Endometrial microvascular endothelial cells (primary cell): ENCODE measurements around the gene LDLRAD3. TPM values are rescaled to one million over a fixed set of nuclear protein-coding genes. Genes with fewer than 3 reads are reported as not detected.

Experiments used
- in situ Hi-C: cut with HindIII; loops from 2 replicates; pipeline ENCODE4 v1.10.0; 2017; ENCODE audit warnings: low sequenced_read_pairs, low pct_unique_long_range_greater_than_20kb; ENCODE audit errors: inconsistent ontology term
- total RNA-seq: library from RNA; depleted of rRNA; stranded (reverse); fragments of >200 nt; gene quantifications from one replicate; pipeline ENCODE4 v1.2.3, GENCODE V29; 2015; ENCODE audit errors: inconsistent ontology term

LDLRAD3 gene
- total RNA-seq, 1 donor from 2014 or later: 17.2 TPM

DNA sequence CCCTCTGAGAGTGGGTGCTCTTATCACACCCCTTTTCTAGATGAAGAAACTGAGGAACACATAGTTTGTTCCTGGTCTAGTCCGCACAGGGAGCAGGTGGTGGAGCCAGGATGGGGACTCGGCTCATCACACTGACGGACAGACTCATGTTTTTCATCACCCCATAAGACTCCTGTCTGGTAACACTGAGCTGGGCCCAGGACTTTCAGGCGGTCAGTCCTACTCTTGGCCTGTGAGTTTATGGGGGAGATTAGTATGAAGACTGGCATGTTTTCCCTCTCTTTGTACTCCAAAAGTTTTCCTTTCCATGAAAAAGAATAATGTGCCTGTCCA, 160.8 kb downstream of the LDLRAD3 start:
- in situ Hi-C loops: no loop called here

- in situ Hi-C loops: no loop called here
Observed at GRCh38 chr11:36105743-36106581, 162.1 kb downstream of the LDLRAD3 start.

DNA sequence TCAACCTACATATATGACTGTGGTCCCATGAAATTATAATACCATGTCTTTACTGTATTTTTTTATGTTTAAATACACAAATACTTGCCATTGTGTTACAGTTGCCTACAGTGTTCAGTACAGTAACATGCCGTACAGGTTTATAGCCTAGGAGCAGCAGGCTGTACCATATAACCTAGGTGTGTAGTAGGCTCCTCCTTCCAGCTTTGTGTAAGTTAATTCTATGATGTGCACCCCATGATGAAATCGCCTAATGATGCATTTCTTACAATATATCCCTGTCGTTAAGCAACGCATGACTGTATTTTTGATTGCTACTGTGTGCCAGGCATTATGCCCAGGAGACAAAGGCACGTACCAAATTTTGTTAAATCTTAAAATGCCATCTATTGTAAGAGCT, 163.7 kb downstream of the LDLRAD3 start:
- in situ Hi-C loops: no loop called here

DNA sequence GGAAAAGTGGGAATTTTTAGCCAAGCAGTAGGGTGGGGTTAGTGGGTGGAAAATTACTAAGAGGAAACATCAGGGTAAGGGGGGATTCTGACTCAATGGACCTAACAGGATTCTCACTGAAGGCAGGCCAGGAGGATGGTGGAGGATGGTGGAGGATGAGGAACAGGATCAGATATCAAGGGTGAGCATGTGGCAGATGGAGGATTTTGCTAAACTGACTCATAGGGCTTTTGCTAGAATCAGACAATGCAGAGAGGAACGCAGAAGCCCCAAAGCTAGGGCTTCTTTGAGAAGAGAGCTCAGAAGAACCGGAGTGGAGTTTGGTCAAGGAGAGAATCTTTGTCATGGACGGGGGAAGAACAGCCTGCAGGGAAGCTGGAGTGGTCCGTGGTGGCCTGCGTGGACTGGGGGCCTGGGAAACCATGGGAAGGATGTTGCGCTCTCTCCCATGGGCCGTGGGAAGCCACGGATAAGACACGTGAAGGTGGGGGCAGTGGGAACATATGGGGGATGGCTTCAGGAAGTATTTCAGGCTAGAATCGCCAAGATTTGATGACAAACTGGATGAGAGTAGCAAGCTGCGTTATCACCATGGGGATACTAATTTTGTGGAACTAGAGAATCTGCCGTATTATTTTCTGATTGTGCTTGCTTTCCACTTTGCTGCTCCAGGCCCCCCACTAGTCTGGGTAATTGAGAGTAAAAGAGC, 165.2 kb downstream of the LDLRAD3 start:
- in situ Hi-C loops: no loop called here

DNA sequence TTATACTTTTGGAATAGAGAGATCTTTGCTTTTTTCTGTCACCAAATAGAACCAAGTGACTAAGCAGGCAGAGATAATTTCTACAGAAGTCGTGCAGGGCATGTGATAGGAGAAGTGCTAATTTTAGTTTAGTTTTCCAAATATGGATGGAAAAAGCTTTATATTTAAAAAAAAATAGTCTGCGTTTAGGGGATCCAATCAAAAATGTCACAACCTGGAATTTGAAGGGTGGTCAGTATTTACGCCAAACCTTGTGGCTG, 165.7 kb downstream of the LDLRAD3 start:
- in situ Hi-C loops: no loop called here

- in situ Hi-C loops: no loop called here
Observed at GRCh38 chr11:36109850-36110606, 166.2 kb downstream of the LDLRAD3 start.

- in situ Hi-C loops: no loop called here
Observed at GRCh38 chr11:36110668-36111410, 167.0 kb downstream of the LDLRAD3 start.

DNA sequence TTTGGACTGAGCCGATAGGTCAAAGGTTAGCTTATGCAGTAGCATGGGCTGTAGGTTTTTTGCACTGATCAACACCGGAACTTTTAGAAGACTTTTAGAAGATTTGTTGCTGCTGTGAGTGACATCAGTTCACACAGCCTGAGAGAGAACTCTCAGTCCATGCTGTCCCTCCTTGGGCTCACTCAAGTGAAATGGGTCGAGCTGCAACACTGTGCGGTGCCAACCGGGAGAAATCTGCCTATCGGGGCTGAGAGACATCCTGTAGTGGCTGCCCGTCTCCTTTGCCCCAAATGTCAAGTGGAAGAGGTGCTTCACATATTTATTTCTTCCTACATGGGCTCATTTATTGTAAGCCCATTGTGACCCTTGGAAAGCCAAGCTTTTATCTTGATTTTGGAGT, 170.2 kb downstream of the LDLRAD3 start:
- in situ Hi-C loops: no loop called here

DNA sequence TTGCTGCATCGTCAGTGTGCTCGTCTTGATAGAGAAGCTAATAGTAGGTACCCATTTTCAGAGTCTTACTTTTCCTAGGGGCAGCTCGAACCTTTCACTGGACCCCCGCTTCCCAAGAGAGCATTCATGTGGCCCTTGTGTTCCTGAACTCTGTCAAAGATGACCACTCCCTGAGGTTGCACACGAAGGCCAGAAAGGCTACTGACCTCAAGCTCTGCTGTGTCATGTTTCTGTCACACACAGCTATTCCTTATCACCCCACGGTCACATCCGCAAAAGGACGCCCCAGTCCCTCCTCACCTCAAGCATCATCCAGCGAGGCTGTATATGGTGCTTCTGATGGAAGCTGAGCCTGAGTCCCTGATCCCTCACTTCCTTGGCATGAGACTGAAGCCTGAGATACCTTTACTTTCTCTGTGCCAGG, 171.5 kb downstream of the LDLRAD3 start:
- in situ Hi-C loops: no loop called here

DNA sequence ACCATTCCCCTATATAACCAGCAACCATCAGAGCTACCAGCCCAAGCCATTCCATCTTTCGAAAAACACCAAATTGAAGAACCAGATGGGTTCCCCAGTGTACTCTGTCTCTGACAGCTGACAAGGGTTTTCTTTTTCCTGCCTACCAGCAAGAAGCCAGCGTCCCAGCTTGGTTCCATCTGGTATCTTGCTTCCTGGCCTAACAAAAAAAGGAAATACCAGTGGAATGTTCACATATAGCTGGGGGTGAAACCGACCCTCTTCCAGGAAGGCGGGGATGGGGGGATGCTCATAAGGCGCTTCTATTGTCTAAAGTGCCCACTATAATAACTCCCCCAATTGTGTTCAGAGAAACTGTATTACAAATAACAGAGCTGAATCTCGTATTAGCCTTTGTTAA, 172.3 kb downstream of the LDLRAD3 start:
- in situ Hi-C loops: no loop called here

DNA sequence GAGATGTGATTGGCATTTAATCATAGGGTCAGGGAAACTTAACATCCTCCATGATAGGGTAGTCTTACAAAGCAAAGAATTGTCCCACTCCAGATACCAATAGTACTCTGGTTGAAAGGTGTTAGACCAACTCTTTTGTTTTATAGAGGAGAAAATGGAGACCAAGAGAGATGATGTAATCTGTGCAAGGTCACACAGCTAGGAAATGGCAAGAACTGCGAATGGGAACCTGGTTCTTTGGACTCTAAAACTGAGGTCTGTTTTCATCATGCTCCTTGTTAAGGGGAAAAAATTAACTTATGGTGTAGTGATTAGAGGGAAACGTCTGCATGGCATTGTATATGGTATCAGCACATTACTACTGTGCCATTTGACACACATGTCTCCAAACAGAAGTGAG, 174.2 kb downstream of the LDLRAD3 start:
- in situ Hi-C loops: no loop called here

GRCh38 chr11:36119300-36119699, 175.4 kb downstream of the LDLRAD3 start:
- in situ Hi-C loops: no loop called here

DNA sequence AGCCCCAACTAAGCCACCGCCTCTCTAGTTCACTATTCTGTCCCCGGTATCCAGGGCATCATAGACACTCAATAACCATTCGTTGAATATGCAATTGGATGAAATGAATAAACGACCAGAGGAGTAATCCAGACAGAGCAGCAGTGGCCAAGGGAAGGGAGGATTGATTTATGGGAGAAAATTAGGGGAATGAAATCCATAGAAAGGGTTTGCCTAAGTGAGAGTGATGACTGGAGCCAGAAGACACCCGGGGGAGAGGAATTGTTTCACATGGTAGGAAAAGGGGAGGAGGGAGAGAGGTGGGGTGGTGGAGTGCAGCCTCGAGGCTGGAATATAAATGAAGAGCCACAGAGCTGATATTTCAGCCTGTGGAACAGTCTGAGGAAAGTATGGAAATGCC, 177.2 kb downstream of the LDLRAD3 start:
- in situ Hi-C loops: no loop called here

GRCh38 chr11:36122671-36123070, 178.8 kb downstream of the LDLRAD3 start:
- in situ Hi-C loops: no loop called here

- in situ Hi-C loops: no loop called here
Observed at GRCh38 chr11:36123336-36124101, 179.7 kb downstream of the LDLRAD3 start.

- in situ Hi-C loops: loop anchor here (25.0 kb wide), 1 partner anchor 514 kb away; the partner anchor contains the start of gene FJX1
Observed at GRCh38 chr11:36126678-36127077, 182.8 kb downstream of the LDLRAD3 start.

DNA sequence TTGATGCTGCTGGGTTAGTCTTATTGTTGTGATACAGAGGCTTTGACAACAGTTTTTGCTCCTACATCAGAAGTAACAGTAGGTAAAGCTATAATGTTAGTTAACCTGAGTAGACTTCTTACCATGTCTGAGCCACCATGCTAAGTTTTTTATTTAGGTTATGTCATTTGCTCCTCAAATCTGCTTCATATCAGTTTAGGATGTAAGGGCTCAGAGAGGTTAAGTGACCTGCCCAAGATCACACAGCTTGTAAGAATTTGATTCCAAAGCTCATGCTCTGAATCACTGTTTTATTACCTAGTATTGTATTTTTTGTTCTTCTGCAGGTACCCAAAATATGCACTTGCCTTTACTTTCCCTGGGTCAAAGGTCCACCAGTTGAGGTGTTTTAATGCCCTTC, 183.7 kb downstream of the LDLRAD3 start:
- in situ Hi-C loops: loop anchor here (25.0 kb wide), 1 partner anchor 515 kb away; the partner anchor contains the start of gene FJX1

- in situ Hi-C loops: loop anchor here (25.0 kb wide), 1 partner anchor 518 kb away; the partner anchor contains the start of gene FJX1
Observed at GRCh38 chr11:36129955-36130354, 186.1 kb downstream of the LDLRAD3 start.
